Loucy (cell line): ENCODE measurements around the gene CELF2.
A peak's percentile ranks its signal among the peaks of the same experiment; 100 is the strongest.

Experiments
- H2AFZ ChIP-seq: fragments of 200-600 bp; sonication (generic); 2 replicates; pipeline ENCODE4 v1.6.0; 2016; ENCODE audit warnings: antibody characterized with exemption, mild to moderate bottlenecking, low read length, moderate library complexity
- H3F3A ChIP-seq: fragments of 200-600 bp; 2 replicates; pipeline ENCODE4 v1.6.0; 2016; ENCODE audit warnings: antibody characterized with exemption, low read depth, mild to moderate bottlenecking
- H3K27me3 ChIP-seq: fragments of 200-600 bp; sonication (generic); 2 replicates; pipeline ENCODE4 v1.6.1; 2014; ENCODE audit warnings: low read length, mild to moderate bottlenecking; ENCODE audit not compliant: insufficient read depth, poor library complexity, severe bottlenecking
- H3K36me3 ChIP-seq: fragments of 200-600 bp; sonication (generic); 2 replicates; pipeline ENCODE4 v1.6.1; 2016; ENCODE audit warnings: low read length; ENCODE audit not compliant: insufficient read depth
- H3K4me1 ChIP-seq: fragments of 200-600 bp; sonication (generic); 2 replicates; pipeline ENCODE4 v1.5.1; 2014; ENCODE audit warnings: low read length, mild to moderate bottlenecking; ENCODE audit not compliant: insufficient read depth, poor library complexity, severe bottlenecking
- H3K4me2 ChIP-seq: fragments of 200-600 bp; sonication (generic); 2 replicates; pipeline ENCODE4 v1.6.0; 2014; ENCODE audit warnings: antibody characterized with exemption, low read length, low read depth, mild to moderate bottlenecking; ENCODE audit not compliant: poor library complexity, severe bottlenecking
- H3K4me3 ChIP-seq: fragments of 200-600 bp; sonication (generic); 2 replicates; pipeline ENCODE4 v1.5.1; 2014; ENCODE audit warnings: low read length, mild to moderate bottlenecking, mixed read lengths; ENCODE audit not compliant: poor library complexity, severe bottlenecking
- H3K79me2 ChIP-seq: fragments of 200-600 bp; sonication (generic); 2 replicates; pipeline ENCODE4 v1.6.1; 2014; ENCODE audit warnings: low read length; ENCODE audit not compliant: insufficient read depth
- H3K9ac ChIP-seq: fragments of 200-600 bp; sonication (generic); 2 replicates; pipeline ENCODE4 v1.6.0; 2014; ENCODE audit warnings: mild to moderate bottlenecking, low read depth, low read length, moderate library complexity; ENCODE audit not compliant: poor library complexity, severe bottlenecking
- H3K9me2 ChIP-seq: fragments of 200-600 bp; sonication (generic); replicated peaks from 2 replicates; pipeline ENCODE4 v1.6.1; 2016; ENCODE audit warnings: low read depth, low read length, mixed read lengths
- H3K9me3 ChIP-seq: fragments of 200-600 bp; sonication (generic); 2 replicates; pipeline ENCODE4 v1.6.1; 2014; ENCODE audit warnings: mild to moderate bottlenecking, antibody characterized with exemption, low read length, low read depth; ENCODE audit not compliant: insufficient read depth
- H4K20me1 ChIP-seq: fragments of 200-600 bp; sonication (generic); 2 replicates; pipeline ENCODE4 v1.6.0; 2014; ENCODE audit warnings: antibody characterized with exemption, low read length, mild to moderate bottlenecking; ENCODE audit not compliant: insufficient read depth, poor library complexity, severe bottlenecking
- EZH2phosphoT487 ChIP-seq: fragments of 200-600 bp; IDR thresholded peaks from 2 replicates; pipeline ENCODE4 v1.6.1; 2018; ENCODE audit warnings: antibody characterized with exemption, mild to moderate bottlenecking, moderate library complexity, borderline replicate concordance
- TF ChIP-seq, protein P1 (sequence below): fragments of 200-600 bp; sonication (generic); conservative IDR thresholded peaks from 2 replicates; pipeline ENCODE4 v1.5.1; 2014; ENCODE audit warnings: mild to moderate bottlenecking, antibody characterized with exemption, low read length

The CELF2 gene

DNA sequence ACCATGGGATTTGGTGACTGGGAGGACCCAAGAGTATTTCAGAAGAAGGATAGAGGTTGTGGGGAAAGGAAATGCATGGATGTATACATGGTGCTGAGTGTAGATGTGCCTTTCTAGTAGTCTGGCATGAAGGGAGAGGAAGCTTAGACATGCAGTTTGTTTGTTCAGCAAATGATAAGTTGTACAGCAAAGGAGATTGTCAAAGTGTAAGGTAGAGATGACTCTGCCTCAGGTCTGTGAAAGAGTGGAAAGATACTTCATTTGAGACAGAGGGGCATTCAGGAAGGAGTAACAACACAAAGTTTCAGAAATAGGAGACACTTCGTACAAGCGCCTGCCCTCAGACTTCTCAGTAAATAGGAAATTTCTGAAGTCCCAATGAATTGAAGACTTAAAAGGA is 152.3 kb downstream of the CELF2 start:
- H3K4me1 ChIP-seq, result peaks cover 78% of the 10 kb centered on the region
- H2AFZ ChIP-seq, result no peak overlapping the region
- TF ChIP-seq EZH2phosphoT487, result no peak
- TF ChIP-seq, protein P1, sequence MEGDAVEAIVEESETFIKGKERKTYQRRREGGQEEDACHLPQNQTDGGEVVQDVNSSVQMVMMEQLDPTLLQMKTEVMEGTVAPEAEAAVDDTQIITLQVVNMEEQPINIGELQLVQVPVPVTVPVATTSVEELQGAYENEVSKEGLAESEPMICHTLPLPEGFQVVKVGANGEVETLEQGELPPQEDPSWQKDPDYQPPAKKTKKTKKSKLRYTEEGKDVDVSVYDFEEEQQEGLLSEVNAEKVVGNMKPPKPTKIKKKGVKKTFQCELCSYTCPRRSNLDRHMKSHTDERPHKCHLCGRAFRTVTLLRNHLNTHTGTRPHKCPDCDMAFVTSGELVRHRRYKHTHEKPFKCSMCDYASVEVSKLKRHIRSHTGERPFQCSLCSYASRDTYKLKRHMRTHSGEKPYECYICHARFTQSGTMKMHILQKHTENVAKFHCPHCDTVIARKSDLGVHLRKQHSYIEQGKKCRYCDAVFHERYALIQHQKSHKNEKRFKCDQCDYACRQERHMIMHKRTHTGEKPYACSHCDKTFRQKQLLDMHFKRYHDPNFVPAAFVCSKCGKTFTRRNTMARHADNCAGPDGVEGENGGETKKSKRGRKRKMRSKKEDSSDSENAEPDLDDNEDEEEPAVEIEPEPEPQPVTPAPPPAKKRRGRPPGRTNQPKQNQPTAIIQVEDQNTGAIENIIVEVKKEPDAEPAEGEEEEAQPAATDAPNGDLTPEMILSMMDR, result no peak
- peak overlapping the region; percentile 97 for H3K4me2 ChIP-seq
- no peaks in the 10 kb centered on the region for H3F3A ChIP-seq
- no peaks in the 10 kb centered on the region for H3K9me2 ChIP-seq
- peaks cover 100% of the 10 kb centered on the region for H3K79me2 ChIP-seq
- H3K36me3 ChIP-seq, result peaks cover 47% of the 10 kb centered on the region
- H3K9ac ChIP-seq, result peak overlapping the region; percentile 97
- peaks cover 4% of the 10 kb centered on the region for H3K27me3 ChIP-seq
- peaks cover 50% of the 10 kb centered on the region for H4K20me1 ChIP-seq
- H3K4me3 ChIP-seq, result peak overlapping the region; percentile 87
- no peaks in the 10 kb centered on the region for H3K9me3 ChIP-seq

DNA sequence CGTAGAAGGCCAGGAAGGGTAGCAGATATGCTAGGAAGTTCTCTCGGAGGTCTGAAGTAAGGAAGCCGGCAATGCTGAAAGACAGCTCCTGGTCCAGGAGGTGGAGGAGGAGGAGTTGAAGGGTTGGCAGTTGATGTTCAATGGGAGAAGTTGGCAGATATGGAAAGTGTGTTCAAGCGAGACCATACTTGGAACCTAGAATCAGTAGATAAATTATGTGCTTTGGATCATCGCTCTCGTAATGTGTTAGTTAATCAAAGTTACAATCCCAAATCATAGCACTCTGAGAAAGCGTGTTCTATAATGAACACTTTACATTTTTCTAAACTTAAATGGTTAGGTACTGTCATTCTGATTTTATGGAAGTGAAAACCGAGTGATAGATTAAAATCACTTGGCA is 152.9 kb downstream of the CELF2 start:
- H3K4me2 ChIP-seq, result peak overlapping the region; percentile 97
- peaks cover 84% of the 10 kb centered on the region for H3K4me1 ChIP-seq
- H3K27me3 ChIP-seq, result peaks cover 3% of the 10 kb centered on the region
- H3K9me3 ChIP-seq, result no peaks in the 10 kb centered on the region
- no peak overlapping the region for H2AFZ ChIP-seq
- H3K4me3 ChIP-seq, result peak overlapping the region; percentile 87
- H3K79me2 ChIP-seq, result peaks cover 100% of the 10 kb centered on the region
- H4K20me1 ChIP-seq, result peaks cover 56% of the 10 kb centered on the region
- H3F3A ChIP-seq, result no peaks in the 10 kb centered on the region
- TF ChIP-seq EZH2phosphoT487, result no peak
- TF ChIP-seq, protein P1, result no peak
- peaks cover 53% of the 10 kb centered on the region for H3K36me3 ChIP-seq
- H3K9ac ChIP-seq, result peak overlapping the region; percentile 97
- H3K9me2 ChIP-seq, result no peaks in the 10 kb centered on the region

DNA sequence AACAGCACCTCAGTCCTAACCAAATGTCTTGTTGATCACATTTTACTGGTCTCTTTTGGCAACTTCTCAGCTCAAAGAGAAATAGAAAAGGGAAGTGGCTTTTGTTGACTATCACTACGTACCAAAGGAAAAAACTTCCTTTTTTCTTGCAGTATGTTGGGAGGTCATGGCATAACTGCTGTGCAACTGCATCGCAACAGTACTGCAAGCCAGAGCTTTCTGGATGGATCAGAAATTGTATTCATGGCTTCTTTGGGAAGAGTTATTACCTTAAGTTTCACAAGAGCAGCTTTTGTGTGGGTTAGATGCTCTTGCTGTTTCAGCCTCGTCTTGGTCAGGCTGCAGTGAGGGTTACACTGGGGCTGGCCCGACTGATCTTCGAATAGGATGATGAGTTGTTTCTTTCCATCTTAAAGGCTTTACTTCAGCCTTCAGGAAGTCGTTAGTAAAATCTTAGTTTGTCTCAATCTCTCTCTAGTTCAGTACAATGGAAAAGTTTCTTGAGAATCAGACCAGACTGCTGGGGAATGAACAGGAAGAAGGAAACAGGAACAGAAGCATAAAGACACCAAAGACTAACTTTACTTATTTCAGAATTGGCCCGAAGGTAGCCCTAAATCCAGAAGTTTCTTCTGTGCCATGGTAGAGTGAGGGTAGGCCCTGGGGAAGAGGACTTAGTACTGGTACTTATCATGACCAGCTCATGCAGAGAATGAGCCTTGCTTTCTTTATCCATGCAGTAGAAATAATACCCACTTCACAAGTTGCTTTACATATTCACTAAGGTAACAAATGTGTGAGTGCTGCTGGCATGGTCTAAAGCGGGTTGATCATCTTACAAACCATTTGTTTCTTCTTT is 153.6 kb downstream of the CELF2 start:
- Histone ChIP-seq H3K9me2 (no peaks in the 10 kb centered on the region), H3K36me3 (peaks cover 60% of the 10 kb centered on the region), H3K9me3 (no peaks in the 10 kb centered on the region), H3K4me3 (peak overlapping the region; percentile 87), H4K20me1 (peaks cover 57% of the 10 kb centered on the region), H3K79me2 (peaks cover 100% of the 10 kb centered on the region), H2AFZ (no peak overlapping the region), H3K27me3 (no peaks in the 10 kb centered on the region), H3K4me2 (peak overlapping the region; percentile 97), H3K9ac (peak overlapping the region; percentile 97), H3F3A (0 out of 2 replicates have a peak, but pooled peaks cover 3% of the 10 kb centered on the region), H3K4me1 (peaks cover 90% of the 10 kb centered on the region)
- TF ChIP-seq, protein P1, result no peak
- no peak for TF ChIP-seq EZH2phosphoT487
